ENCODE data around the gene APOBEC3B. TPM values are rescaled to one million over a fixed set of nuclear protein-coding genes. Genes with fewer than 3 reads are reported as not detected.
"Not testable (repeated sequence)": the region's sequence is repeated elsewhere in the genome, so short reads cannot be mapped to it uniquely, and the experiment has no call there.

The APOBEC3B gene
- total RNA-seq, 1 donor from 2014 or later: 0.52 TPM

DNA sequence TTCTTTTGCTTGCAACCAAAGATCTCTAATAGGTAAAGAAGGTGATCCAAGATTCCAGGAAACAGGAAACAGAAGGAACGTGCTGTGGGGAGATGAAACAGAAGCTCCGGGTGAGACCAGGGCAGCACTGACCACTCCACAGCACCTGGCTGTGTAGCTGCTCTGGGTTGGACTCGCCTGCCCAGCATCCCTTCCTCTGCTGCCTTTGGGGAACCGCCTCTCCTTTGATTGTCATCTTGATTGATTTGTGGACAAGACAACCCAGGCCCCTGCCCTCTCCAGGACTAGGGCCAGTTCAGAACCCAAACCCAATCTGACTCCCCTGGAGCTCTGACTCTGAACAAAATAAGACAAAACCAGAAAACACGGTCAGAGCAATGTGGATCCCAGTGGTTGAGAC is 39.4 kb upstream of the APOBEC3B start:
- Histone ChIP-seq H3K4me3 (no peak overlapping the region), H3K27ac (no peak overlapping the region), H3K27me3 (no peaks in the 10 kb centered on the region), H3K4me1 (peaks cover 15% of the 10 kb centered on the region), H3K36me3 (no peaks in the 10 kb centered on the region), H3K9me3 (no peaks in the 10 kb centered on the region)
- DNase-seq (peak; percentile 39), ATAC-seq (no peak)
- intact Hi-C loops (cut with DNase I): loop anchor here (10.0 kb wide), 1 partner anchor 62 kb away; no protein-coding TSS in a partner anchor
- TF ChIP-seq, protein P1, sequence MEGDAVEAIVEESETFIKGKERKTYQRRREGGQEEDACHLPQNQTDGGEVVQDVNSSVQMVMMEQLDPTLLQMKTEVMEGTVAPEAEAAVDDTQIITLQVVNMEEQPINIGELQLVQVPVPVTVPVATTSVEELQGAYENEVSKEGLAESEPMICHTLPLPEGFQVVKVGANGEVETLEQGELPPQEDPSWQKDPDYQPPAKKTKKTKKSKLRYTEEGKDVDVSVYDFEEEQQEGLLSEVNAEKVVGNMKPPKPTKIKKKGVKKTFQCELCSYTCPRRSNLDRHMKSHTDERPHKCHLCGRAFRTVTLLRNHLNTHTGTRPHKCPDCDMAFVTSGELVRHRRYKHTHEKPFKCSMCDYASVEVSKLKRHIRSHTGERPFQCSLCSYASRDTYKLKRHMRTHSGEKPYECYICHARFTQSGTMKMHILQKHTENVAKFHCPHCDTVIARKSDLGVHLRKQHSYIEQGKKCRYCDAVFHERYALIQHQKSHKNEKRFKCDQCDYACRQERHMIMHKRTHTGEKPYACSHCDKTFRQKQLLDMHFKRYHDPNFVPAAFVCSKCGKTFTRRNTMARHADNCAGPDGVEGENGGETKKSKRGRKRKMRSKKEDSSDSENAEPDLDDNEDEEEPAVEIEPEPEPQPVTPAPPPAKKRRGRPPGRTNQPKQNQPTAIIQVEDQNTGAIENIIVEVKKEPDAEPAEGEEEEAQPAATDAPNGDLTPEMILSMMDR (IDR thresholded peaks at IDR 0.05): no peak

GRCh38 chr22:38943201-38943600 is 38.9 kb upstream of the APOBEC3B start:
- no peaks in the 10 kb centered on the region for H3K9me3 ChIP-seq
- TF ChIP-seq, protein P1 (IDR thresholded peaks at IDR 0.05): peak; percentile 15
- intact Hi-C loops (cut with DNase I): loop anchor here (10.0 kb wide), 1 partner anchor 62 kb away; no protein-coding TSS in a partner anchor
- H3K36me3 ChIP-seq: no peaks in the 10 kb centered on the region
- ATAC-seq (peak; percentile 34), DNase-seq (peak; percentile 53)
- no peak overlapping the region for H3K4me3 ChIP-seq
- H3K27me3 ChIP-seq: no peaks in the 10 kb centered on the region
- H3K4me1 ChIP-seq: peaks cover 15% of the 10 kb centered on the region
- H3K27ac ChIP-seq: no peak overlapping the region

DNA sequence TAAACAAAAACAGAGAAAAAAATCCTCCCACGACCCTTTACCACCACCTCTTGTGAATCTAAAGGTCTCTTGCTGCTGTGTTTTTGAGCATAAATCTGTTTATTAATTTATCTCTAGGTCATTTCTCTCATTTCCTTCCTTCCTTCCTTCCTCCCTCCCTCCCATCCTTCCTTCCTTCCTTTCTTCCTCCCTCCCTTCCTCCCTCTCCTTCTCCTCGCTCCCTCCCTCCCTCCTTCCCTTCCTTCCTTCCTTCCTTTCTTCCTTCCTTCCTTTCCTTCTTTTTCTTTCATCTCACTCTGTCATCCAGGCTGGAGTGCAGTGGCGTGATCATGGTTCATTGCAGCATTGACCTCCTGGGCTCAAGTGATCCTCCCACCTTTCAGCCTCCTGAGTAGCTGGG is 38.3 kb upstream of the APOBEC3B start:
- intact Hi-C loops (cut with DNase I): loop anchor here (10.0 kb wide), 1 partner anchor 61 kb away; no protein-coding TSS in a partner anchor
- Histone ChIP-seq H3K27ac (no peak overlapping the region), H3K4me3 (no peak overlapping the region), H3K9me3 (no peaks in the 10 kb centered on the region), H3K27me3 (no peaks in the 10 kb centered on the region), H3K4me1 (peaks cover 15% of the 10 kb centered on the region), H3K36me3 (no peaks in the 10 kb centered on the region)
- DNase-seq: no peak
- TF ChIP-seq, protein P1 (IDR thresholded peaks at IDR 0.05): no peak
- no peak for ATAC-seq

DNA sequence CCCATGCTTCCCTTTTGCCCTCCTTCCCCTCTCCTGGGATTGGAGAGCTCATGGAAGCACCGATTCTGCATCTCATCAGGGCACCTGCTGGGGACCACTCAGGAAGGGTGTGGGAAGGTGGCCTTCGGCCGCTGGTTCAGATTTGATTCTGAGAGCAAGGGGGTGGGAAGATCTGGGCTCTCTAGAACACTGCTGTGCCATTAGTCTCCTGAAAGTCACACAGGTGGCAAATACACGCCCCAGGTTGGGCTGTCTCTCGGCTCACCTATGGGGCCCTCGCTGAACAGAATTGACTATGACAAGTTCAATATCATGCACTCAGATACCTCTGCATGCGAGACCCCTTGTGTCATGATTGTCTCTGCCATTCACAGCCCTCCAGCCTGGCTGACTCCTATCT is 37.5 kb upstream of the APOBEC3B start:
- ATAC-seq (no peak), DNase-seq (peak; percentile 28)
- Histone ChIP-seq H3K27ac (no peak overlapping the region), H3K4me3 (no peak overlapping the region), H3K27me3 (no peaks in the 10 kb centered on the region), H3K36me3 (no peaks in the 10 kb centered on the region), H3K4me1 (peaks cover 15% of the 10 kb centered on the region), H3K9me3 (no peaks in the 10 kb centered on the region)
- TF ChIP-seq, protein P1 (IDR thresholded peaks at IDR 0.05): no peak
- intact Hi-C loops (cut with DNase I): loop anchor here (10.0 kb wide), 1 partner anchor 60 kb away; no protein-coding TSS in a partner anchor

GRCh38 chr22:38945706-38946338 is 36.3 kb upstream of the APOBEC3B start:
- H3K9me3 ChIP-seq, DNase-seq, H3K4me3 ChIP-seq, H3K27me3 ChIP-seq, H3K36me3 ChIP-seq, ATAC-seq, H3K27ac ChIP-seq: not testable (repeated sequence)
- H3K4me1 ChIP-seq: peaks cover 12% of the 10 kb centered on the region
- intact Hi-C loops (cut with DNase I): loop anchor here (10.0 kb wide), 1 partner anchor 59 kb away; no protein-coding TSS in a partner anchor

- TF ChIP-seq, protein P1 (IDR thresholded peaks at IDR 0.05): no peak
- no peak for DNase-seq
- H3K27me3 ChIP-seq: no peaks in the 10 kb centered on the region
- H3K4me3 ChIP-seq: no peak overlapping the region
- H3K27ac ChIP-seq: no peak overlapping the region
- peaks cover 4% of the 10 kb centered on the region for H3K4me1 ChIP-seq
- H3K36me3 ChIP-seq: no peaks in the 10 kb centered on the region
- H3K9me3 ChIP-seq: no peaks in the 10 kb centered on the region
- no peak for ATAC-seq
- intact Hi-C loops (cut with DNase I): loop anchor here (10.0 kb wide), 1 partner anchor 58 kb away; no protein-coding TSS in a partner anchor
These were observed 35.4 kb upstream of the APOBEC3B start for GRCh38 chr22:38946771-38947170.
